LNCaP clone FGC (cell line): Measurements from ENCODE around the gene PTBP1.
A peak's percentile ranks its signal among the peaks of the same experiment; 100 is the strongest.

Experiments used
- DNase-seq: peaks from one replicate; pipeline ENCODE4 v3.0.0-alpha.2; 2011; ENCODE audit warnings: low read depth
- H3K4me3 ChIP-seq: 2 replicates; pipeline ENCODE4 v1.5.1; 2011; ENCODE audit warnings: mild to moderate bottlenecking, low read depth, low read length, control low read depth
- CTCF ChIP-seq: IDR thresholded peaks from 2 replicates; pipeline ENCODE4 v1.5.1; 2012; ENCODE audit warnings: mild to moderate bottlenecking; ENCODE audit not compliant: control insufficient read depth, insufficient read depth; ENCODE audit errors: extremely low read depth

PTBP1 gene

GRCh38 chr19:861141-861755 lies 64.0 kb downstream of the PTBP1 start:
- no peak for DNase-seq
- H3K4me3 ChIP-seq: peak overlapping the region; percentile 54
- TF ChIP-seq CTCF: no peak
